ENCODE results near the gene FKBP2.

The FKBP2 gene

DNA sequence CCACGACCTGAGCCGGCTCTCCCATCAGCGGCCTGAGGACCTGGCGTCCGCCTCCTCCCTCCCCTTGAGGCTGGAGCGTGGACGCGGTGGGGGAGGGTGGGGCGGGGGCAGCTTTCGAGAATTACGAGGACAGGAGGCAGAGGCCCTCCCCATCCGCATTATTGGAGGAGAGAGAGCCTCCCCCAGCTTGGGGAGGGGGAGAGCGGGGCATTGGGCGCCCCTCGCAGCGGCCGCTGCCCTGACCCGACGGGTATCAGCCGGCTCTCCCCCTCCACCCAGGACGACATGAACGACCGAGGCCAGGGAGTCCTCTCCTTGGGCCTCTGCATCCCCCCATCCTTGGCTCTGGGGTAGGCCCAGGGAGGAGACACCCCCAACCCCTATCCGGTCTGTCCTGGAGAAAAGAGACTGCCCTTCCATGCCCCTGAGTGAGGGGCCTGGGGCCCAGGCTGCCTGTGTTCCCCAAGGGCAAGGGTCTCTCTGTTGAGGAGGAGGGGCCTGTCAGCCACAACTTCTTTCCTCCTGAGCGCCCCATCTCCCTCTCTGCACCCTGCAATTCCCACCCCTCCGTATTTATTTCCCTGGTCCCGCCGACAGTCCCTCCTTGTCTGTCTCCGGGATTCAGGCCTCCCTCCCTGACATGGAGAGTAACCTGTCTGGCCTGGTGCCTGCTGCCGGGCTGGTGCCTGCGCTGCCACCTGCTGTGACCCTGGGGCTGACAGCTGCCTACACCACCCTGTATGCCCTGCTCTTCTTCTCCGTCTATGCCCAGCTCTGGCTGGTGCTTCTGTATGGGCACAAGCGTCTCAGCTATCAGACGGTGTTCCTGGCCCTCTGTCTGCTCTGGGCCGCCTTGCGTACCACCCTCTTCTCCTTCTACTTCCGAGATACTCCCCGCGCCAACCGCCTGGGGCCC, 45.2 kb downstream of the FKBP2 start:
- DNase-seq (ENCODE audit: low spot score), result no peak

DNA sequence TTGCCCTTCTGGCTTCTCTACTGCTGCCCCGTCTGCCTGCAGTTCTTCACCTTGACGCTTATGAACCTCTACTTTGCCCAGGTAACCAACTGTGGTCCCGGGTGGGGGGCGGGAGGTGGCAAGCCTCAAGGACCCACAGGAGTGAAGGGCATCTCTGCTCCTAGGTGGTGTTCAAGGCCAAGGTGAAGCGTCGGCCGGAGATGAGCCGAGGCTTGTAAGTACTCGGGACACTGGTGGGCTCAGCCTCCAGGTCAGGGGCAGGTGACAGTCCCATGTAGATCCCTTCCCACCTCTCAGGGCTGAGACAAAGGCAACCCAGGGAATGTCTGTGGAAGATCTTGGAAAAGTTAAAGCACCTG, 45.9 kb downstream of the FKBP2 start:
- no peak for DNase-seq (ENCODE audit: low spot score)

DNA sequence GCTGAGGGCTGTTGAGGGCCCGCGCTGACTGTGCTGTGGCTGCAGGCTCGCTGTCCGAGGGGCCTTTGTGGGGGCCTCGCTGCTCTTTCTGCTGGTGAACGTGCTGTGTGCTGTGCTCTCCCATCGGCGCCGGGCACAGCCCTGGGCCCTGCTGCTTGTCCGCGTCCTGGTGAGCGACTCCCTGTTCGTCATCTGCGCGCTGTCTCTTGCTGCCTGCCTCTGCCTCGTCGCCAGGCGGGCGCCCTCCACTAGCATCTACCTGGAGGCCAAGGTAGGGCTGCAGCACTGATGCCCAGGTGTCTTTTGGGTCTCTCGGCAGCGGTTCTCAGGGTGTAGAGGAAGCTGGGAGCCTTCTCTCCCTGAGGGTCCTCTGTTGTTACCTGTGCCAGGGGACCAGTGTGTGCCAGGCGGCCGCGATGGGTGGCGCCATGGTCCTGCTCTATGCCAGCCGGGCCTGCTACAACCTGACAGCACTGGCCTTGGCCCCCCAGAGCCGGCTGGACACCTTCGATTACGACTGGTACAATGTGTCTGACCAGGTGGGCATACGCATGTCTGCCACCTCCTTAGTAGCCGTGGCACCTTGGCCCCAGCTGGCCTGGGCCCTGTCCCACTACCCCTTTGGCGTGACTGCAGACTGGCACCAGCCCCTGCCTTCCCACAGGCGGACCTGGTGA, 46.9 kb downstream of the FKBP2 start:
- no peak for DNase-seq (ENCODE audit: low spot score)

DNA sequence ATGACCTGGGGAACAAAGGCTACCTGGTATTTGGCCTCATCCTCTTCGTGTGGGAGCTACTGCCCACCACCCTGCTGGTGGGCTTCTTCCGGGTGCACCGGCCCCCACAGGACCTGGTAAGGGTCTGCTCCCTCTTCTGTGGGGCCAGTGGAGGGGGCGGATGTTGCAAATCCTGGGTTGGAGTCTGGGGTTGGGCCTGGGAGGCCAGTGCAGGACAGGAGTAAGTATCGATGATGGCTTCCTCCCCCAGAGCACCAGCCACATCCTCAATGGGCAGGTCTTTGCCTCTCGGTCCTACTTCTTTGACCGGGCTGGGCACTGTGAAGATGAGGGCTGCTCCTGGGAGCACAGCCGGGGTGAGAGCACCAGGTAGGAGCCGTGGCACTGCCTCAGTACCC, 47.5 kb downstream of the FKBP2 start:
- no peak for DNase-seq (ENCODE audit: low spot score)

DNA sequence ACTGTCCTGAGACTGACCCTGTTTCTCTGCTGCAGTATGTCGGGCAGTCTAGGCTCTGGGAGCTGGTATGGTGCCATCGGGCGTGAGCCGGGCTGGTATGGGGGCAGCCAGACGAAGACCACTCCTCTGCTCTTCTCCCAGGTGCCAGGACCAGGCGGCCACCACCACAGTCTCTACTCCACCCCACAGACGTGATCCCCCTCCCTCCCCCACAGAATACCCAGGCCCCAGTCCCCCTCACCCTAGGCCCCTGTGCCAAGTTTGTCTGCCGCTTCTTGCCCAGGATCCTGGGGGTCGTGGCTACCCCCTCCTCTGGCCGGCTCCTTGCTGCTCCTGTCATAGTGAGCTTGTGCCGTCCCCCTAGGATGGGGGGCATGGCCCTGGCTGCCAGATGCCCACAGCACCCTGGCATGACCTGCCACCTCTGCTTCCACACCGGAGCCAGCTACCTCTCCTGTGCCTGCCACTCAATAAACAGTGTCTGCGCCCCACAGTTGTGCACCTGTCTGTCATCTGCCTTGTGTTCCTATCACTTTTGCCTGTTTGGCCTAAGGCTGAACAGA, 48.2 kb downstream of the FKBP2 start:
- DNase-seq (ENCODE audit: low spot score), result no peak

DNA sequence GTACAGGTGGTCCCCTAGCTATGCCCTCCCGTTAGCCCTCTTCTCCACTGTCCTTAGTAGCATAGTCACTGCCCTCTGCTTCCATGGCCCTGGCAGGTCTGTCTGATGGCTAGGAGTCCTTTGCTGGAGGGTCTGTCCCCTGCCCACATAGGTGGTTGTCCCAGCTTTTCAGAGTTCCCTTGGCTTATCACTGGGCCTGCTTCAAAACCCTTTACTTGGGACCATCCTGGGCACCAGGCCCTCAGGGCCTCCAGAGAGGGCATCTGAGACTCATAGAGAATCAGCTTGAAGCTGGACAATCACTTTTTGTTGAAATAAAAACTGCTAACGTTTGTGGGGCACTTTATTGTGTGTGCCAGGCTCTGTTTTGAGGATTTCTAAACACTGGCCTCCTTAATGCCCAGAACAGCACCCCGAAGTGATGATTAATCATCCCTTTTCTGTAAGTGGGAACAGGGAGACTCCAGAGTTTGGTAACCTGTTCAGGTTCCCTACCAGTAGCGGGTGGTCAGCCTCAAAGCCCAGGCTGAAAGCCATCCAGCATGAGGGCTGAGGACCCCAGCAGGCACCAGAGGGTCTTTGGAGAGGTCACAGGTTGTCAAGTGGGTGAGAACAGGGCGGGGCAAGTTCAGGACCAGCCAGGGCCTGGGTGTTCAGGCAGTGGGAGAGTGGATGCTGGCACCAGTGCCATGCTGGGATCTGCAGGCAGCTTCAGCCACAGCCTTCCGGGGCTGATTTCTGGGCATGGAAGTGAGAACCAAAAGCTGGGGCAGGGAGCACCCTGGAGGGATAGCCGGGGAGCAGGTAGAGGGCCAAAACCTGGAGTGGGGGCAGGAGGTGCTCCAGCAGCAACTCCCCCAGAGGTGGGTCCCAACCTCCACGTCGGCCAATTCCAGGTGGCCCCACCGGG, 49.7 kb downstream of the FKBP2 start:
- no peak for DNase-seq (ENCODE audit: low spot score)

DNA sequence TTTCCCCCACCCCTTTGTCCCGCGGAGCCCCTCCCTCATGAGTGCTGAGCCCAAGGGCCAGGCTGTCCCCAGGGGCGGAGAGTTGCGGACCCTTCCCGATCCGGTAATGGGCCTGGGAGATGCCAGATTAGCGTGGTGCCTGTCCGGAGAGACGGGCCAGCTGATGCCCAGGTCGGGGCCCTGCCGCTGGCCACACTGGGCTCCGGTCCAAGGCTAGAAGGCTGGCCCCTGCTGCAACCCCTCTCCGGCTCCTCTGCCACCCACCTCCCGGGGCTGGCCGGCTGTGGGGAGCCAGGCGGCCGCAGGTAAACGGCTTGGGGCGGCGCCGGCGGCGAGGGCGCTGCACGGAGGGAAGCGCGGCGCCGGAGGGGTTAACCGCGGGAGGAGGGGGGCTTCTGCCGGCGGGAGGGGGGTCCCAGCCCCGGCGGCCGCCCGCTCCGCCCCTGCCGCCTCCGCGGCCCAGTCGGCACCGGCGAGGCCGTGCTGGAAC, 50.4 kb downstream of the FKBP2 start, which contains the start of gene KCNK4:
TSS of gene KCNK4 (plus strand) at position 41 of the 490 bp plus-strand sequence. CDS start 1,717 bp downstream, outside the sequence.
- DNase-seq (ENCODE audit: low spot score), result no peak

DNA sequence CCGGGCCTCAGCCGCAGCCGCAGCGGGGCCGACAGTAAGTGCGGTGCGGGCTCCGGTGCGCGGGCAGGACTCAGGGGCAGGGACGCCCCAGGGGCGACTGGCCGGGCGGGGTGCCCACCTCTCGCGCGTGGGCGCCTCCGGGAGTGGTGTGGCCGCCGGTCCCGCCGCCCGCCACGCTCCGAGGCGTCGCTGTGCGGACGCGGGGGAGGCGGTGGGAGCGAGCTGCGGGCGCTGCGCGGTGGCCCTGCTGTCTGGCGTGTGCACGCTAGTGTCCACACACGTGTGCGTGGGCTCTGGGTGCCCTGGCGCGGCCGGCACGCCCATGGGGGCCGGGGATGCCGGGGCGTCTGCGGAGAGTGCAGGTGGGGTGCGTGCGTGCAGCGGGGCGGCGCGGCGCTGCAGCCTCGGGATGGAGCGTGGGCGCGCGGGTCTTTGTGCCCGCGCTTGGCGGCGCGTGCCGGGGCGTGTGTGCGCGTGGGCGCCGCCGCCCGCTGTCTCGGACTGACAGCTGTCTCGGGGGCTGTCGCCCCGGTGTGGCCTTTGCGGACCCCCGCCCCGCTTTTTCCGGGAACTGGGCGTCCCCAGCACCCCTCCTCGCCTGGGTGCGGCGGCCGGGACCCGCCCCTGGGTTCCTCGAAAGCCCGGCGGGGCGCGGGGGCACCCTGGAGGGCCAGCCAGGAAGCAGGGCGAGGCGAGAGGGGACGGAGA, 51.0 kb downstream of the FKBP2 start:
- no peak for DNase-seq (ENCODE audit: low spot score)

DNA sequence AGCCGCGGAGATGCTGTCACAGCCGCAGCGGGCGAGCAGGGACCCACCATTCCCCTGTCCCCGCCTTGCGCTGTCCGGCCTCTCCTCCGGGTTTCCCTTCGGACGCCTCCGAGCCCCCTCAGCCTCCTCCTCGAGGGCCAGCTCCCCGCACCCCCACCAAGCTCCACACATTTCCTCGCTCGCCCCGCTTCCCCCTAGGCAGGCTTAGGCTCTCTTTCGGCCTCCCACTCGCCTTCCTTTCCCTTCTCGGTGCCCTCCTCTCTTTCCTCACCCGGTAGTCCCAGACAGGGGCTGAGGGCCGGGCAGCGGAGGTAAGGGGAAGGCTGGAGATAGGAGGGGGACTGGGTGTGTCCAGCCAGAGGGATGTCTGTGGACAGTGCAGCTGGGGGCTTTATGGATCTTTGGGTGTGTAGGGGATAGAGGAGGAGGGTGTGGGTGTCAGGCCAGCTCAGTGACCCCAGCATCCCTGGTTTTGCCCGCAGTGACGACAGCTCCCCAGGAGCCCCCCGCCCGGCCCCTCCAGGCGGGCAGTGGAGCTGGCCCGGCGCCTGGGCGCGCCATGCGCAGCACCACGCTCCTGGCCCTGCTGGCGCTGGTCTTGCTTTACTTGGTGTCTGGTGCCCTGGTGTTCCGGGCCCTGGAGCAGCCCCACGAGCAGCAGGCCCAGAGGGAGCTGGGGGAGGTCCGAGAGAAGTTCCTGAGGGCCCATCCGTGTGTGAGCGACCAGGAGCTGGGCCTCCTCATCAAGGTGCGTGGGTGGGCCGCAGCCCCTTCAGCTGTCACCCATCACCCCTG, 51.8 kb downstream of the FKBP2 start:
- no peak for DNase-seq (ENCODE audit: low spot score)

Data from kidney capillary endothelial cell (primary cell).